Natural killer cell (primary cell): Measurements from ENCODE around the gene COQ8A. TPM values are rescaled to one million over a fixed set of nuclear protein-coding genes. Genes with fewer than 3 reads are reported as not detected.

Experiments
- ATAC-seq, 3 donors: fragments of 150-1000 bp in 2 of 3; fragments of 200-7000 bp in 1 of 3; cut with Tn5 transposase; 1 replicate in 1 of 3; 2 replicates in 2 of 3; pipeline ENCODE4 v1.10.0; 2021; ENCODE audit warnings: mild to moderate bottlenecking in 2 of 3, moderate library complexity in 2 of 3
- DNase-seq, 2 donors: peaks; one replicate each; pipeline versions ENCODE4 v3.0.0 to v3.0.0-alpha.2; 2013 to 2021; ENCODE audit warnings: mixed read lengths in 1 of 2
- H3K27ac ChIP-seq: one replicate; pipeline ENCODE4 v1.5.1; 2013; ENCODE audit warnings: mild to moderate bottlenecking, low read length
- H3K27me3 ChIP-seq: one replicate; pipeline ENCODE4 v1.6.1; 2013; ENCODE audit warnings: low read length; ENCODE audit not compliant: control insufficient read depth, insufficient read depth
- H3K36me3 ChIP-seq: one replicate; pipeline ENCODE4 v1.6.1; 2013; ENCODE audit warnings: low read length; ENCODE audit not compliant: control insufficient read depth, insufficient read depth
- H3K4me1 ChIP-seq: one replicate; pipeline ENCODE4 v1.6.1; 2013; ENCODE audit warnings: low read length; ENCODE audit not compliant: control insufficient read depth, insufficient read depth
- H3K4me3 ChIP-seq: one replicate; pipeline ENCODE4 v1.5.1; 2013; ENCODE audit warnings: low read length
- H3K9me3 ChIP-seq: one replicate; pipeline ENCODE4 v1.6.1; 2013; ENCODE audit warnings: low read length; ENCODE audit not compliant: control insufficient read depth, insufficient read depth
- H3K27ac Mint-ChIP-seq, 2 donors: one replicate each; pipeline ENCODE4 v1.8.0; 2022; ENCODE audit warnings: mild to moderate bottlenecking in 2 of 2, mixed read lengths in 2 of 2, moderate library complexity in 1 of 2
- H3K27me3 Mint-ChIP-seq, 2 donors: one replicate each; pipeline ENCODE4 v1.8.0; 2022; ENCODE audit warnings: low read depth in 2 of 2, mixed read lengths in 2 of 2
- H3K36me3 Mint-ChIP-seq: one replicate; pipeline ENCODE4 v1.8.0; 2022; ENCODE audit warnings: mixed read lengths
- H3K4me1 Mint-ChIP-seq, 2 donors: one replicate each; pipeline ENCODE4 v1.8.0; 2022; ENCODE audit warnings: mixed read lengths in 2 of 2
- H3K4me3 Mint-ChIP-seq: one replicate; pipeline ENCODE4 v1.8.0; 2022; ENCODE audit warnings: mild to moderate bottlenecking, moderate library complexity, mixed read lengths
- H3K9me3 Mint-ChIP-seq, 2 donors: one replicate each; pipeline ENCODE4 v1.8.0; 2022; ENCODE audit warnings: mixed read lengths in 2 of 2
- WGBS: methylation state at CpG from one replicate; pipeline ENCODE4 v1.1.7; 2013; ENCODE audit warnings: missing lambda C conversion rate; ENCODE audit not compliant: insufficient coverage; 5-methylcytosine and 5-hydroxymethylcytosine counted together
- intact Hi-C: fragments of 100-400 bp; cut with micrococcal nuclease; formaldehyde crosslinking; loops from one replicate; pipeline ENCODE4 v1.14.2; 2022
- total RNA-seq, 4 donors: library from RNA; stranded (reverse); fragments of 120-200 nt in 1 of 4; gene quantifications; one replicate each; pipeline versions ENCODE4 v1.2.3 to v1.2.4, GENCODE V29; 2013 to 2022
- TF ChIP-seq, protein P1 (sequence below): fragments of 200-600 bp; IDR thresholded peaks from one replicate; pipeline ENCODE4 v1.8.0; 2022; ENCODE audit warnings: antibody characterized with exemption

The COQ8A gene
- total RNA-seq, 3 donors from 2014 or later (not counting 1 experiment from before 2014, with no cell fraction given) = 42.9 to 59.7 (median 56.2) TPM

DNA sequence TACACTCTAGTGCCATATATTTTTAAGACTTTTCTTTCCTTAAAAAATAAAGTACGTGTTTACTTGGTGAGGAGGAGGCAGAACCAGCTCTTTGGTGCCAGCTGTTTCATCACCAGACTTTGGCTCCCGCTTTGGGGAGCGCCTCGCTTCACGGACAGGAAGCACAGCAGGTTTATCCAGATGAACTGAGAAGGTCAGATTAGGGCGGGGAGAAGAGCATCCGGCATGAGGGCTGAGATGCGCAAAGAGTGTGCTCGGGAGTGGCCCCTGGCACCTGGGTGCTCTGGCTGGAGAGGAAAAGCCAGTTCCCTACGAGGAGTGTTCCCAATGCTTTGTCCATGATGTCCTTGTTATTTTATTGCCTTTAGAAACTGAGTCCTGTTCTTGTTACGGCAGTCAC is 44.5 kb upstream of the COQ8A start:
- no peak for DNase-seq
- H3K4me1 Mint-ChIP-seq = peaks cover 0 to 21% of the 10 kb centered on the region in 2 donors
- no peaks in the 10 kb centered on the region for H3K4me1 ChIP-seq
- no peak overlapping the region for H3K27ac Mint-ChIP-seq
- H3K27ac ChIP-seq = no peak overlapping the region
- peaks cover 18% of the 10 kb centered on the region for H3K36me3 ChIP-seq
- no peaks in the 10 kb centered on the region for H3K27me3 ChIP-seq
- intact Hi-C loops = no loop called here
- H3K27me3 Mint-ChIP-seq = no peaks in the 10 kb centered on the region
- WGBS = 90% methylated on average over 11 of the region's 11 CpGs
- TF ChIP-seq, protein P1, sequence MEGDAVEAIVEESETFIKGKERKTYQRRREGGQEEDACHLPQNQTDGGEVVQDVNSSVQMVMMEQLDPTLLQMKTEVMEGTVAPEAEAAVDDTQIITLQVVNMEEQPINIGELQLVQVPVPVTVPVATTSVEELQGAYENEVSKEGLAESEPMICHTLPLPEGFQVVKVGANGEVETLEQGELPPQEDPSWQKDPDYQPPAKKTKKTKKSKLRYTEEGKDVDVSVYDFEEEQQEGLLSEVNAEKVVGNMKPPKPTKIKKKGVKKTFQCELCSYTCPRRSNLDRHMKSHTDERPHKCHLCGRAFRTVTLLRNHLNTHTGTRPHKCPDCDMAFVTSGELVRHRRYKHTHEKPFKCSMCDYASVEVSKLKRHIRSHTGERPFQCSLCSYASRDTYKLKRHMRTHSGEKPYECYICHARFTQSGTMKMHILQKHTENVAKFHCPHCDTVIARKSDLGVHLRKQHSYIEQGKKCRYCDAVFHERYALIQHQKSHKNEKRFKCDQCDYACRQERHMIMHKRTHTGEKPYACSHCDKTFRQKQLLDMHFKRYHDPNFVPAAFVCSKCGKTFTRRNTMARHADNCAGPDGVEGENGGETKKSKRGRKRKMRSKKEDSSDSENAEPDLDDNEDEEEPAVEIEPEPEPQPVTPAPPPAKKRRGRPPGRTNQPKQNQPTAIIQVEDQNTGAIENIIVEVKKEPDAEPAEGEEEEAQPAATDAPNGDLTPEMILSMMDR = no peak
- no peaks in the 10 kb centered on the region for H3K36me3 Mint-ChIP-seq
- no peaks in the 10 kb centered on the region for H3K9me3 Mint-ChIP-seq
- ATAC-seq = no peak
- no peak overlapping the region for H3K4me3 Mint-ChIP-seq
- H3K9me3 ChIP-seq = no peaks in the 10 kb centered on the region
- H3K4me3 ChIP-seq = no peak overlapping the region

- TF ChIP-seq, protein P1 = no peak
- Histone ChIP-seq H3K4me3 (no peak overlapping the region), H3K27me3 (no peaks in the 10 kb centered on the region), H3K9me3 (no peaks in the 10 kb centered on the region), H3K4me1 (no peaks in the 10 kb centered on the region), H3K27ac (no peak overlapping the region), H3K36me3 (peaks cover 6% of the 10 kb centered on the region)
- no peak overlapping the region for H3K27ac Mint-ChIP-seq
- H3K27me3 Mint-ChIP-seq = no peaks in the 10 kb centered on the region
- WGBS = 92% methylated on average over 2 of the region's 3 CpGs
- no peaks in the 10 kb centered on the region for H3K36me3 Mint-ChIP-seq
- H3K9me3 Mint-ChIP-seq = no peaks in the 10 kb centered on the region
- intact Hi-C loops = no loop called here
- no peak overlapping the region for H3K4me3 Mint-ChIP-seq
- ATAC-seq = no peak
- no peak for DNase-seq
- H3K4me1 Mint-ChIP-seq = peaks cover 0 to 21% of the 10 kb centered on the region in 2 donors
These were observed 41.8 kb upstream of the COQ8A start for GRCh38 chr1:226898246-226898645.

DNA sequence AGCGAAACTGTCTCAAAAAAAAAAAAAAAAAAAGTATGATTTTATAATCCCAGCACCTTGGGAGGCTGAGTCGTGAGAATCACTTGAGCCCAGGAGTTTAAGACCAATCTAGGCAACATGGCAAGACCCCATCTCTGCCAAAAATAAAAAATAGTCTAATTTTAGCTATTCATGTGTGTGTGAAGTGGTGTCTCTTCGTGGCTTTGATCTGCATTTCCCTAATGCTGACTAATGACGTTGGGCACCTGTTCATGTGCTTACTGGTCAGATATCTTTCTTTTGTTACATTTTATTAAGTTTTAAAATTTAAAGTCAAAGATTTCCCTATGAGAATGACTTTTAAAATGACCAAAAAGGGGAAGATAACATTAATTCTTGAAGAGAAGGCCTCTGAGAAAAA is 38.7 kb upstream of the COQ8A start:
- Mint-ChIP-seq H3K27me3 (no peaks in the 10 kb centered on the region), H3K36me3 (no peaks in the 10 kb centered on the region), H3K9me3 (no peaks in the 10 kb centered on the region), H3K27ac (no peak overlapping the region), H3K4me1 (peaks cover 0 to 21% of the 10 kb centered on the region in 2 donors), H3K4me3 (no peak overlapping the region)
- Histone ChIP-seq H3K9me3 (no peaks in the 10 kb centered on the region), H3K4me3 (no peak overlapping the region), H3K4me1 (no peaks in the 10 kb centered on the region), H3K27ac (no peak overlapping the region), H3K36me3 (no peaks in the 10 kb centered on the region), H3K27me3 (no peaks in the 10 kb centered on the region)
- no peak for ATAC-seq
- intact Hi-C loops = no loop called here
- TF ChIP-seq, protein P1 = no peak
- DNase-seq = no peak
- WGBS = 83% methylated on average over 2 of the region's 4 CpGs

DNA sequence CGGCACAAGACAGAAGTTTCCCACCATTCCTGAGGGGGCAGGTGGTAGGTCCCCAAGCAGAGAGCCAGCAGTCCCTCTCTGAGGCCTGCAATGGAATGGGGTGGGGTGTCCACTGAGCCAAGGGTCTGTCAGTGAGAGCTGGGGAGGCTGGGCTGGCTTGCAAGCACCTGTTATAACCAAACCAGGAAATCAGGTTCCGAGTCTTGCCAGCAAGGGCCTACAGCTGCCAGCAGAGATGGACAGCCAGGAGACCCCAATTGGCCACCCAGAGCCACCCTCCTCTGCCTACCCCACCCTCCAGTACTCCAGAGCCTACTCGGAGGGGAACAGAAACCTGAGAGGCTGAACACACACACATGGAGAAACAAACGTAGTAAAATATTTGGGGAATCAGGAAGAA is 37.5 kb upstream of the COQ8A start:
- H3K27ac ChIP-seq = no peak overlapping the region
- no peaks in the 10 kb centered on the region for H3K27me3 ChIP-seq
- ATAC-seq (no peak), DNase-seq (no peak)
- WGBS = 94% methylated on average over 2 of the region's 4 CpGs
- Mint-ChIP-seq H3K27me3 (no peaks in the 10 kb centered on the region), H3K27ac (no peak overlapping the region), H3K4me1 (peaks cover 0 to 16% of the 10 kb centered on the region in 2 donors), H3K36me3 (no peaks in the 10 kb centered on the region), H3K9me3 (no peaks in the 10 kb centered on the region), H3K4me3 (no peak overlapping the region)
- TF ChIP-seq, protein P1 = no peak
- H3K36me3 ChIP-seq = no peaks in the 10 kb centered on the region
- H3K4me3 ChIP-seq = no peak overlapping the region
- H3K9me3 ChIP-seq = no peaks in the 10 kb centered on the region
- intact Hi-C loops = no loop called here
- no peaks in the 10 kb centered on the region for H3K4me1 ChIP-seq
